PFSK-1 (cell line): ENCODE results near the gene MPEG1. TPM values are rescaled to one million over a fixed set of nuclear protein-coding genes. Genes with fewer than 3 reads are reported as not detected.

Source experiments
- FOXP2 ChIP-seq: optimal IDR thresholded peaks from 2 replicates; pipeline ENCODE3; 2011; ENCODE audit warnings: borderline replicate concordance, control low read depth, inconsistent platforms; ENCODE audit not compliant: insufficient read depth; ENCODE audit errors: extremely low read length, extremely low read depth
- POLR2AphosphoS5 ChIP-seq: IDR thresholded peaks from 2 replicates; pipeline ENCODE4 v1.6.1; 2012; ENCODE audit warnings: low read depth, mild to moderate bottlenecking, control low read depth, low read length, moderate library complexity
- REST ChIP-seq, 2 experiments: IDR thresholded peaks; 2 replicates each; pipeline versions ENCODE4 v1.6.1 to v1.8.0; 2011 to 2012; ENCODE audit warnings: low read depth in 2 of 2, low read length in 2 of 2, control low read depth in 1 of 2, inconsistent platforms in 1 of 2, mild to moderate bottlenecking in 1 of 2, moderate library complexity in 1 of 2; ENCODE audit not compliant: insufficient read depth in 1 of 2
- SIN3A ChIP-seq: IDR thresholded peaks from 2 replicates; pipeline ENCODE4 v1.6.1; 2012; ENCODE audit warnings: mild to moderate bottlenecking, low read length, moderate library complexity, borderline replicate concordance; ENCODE audit not compliant: insufficient read depth
- TAF1 ChIP-seq: IDR thresholded peaks from 2 replicates; pipeline ENCODE4 v1.6.1; 2012; ENCODE audit warnings: low read length, control low read depth, borderline replicate concordance; ENCODE audit not compliant: insufficient read depth
- polyA plus RNA-seq: library from polyadenylated mRNA; unstranded; fragments of >200 nt; gene quantifications from one replicate; pipeline ENCODE4 v1.2.1, GENCODE V29; 2012; ENCODE audit warnings: low read depth, missing spikeins; ENCODE audit not compliant: insufficient read length

Gene MPEG1
- not detected for polyA plus RNA-seq

- TF ChIP-seq REST (IDR thresholded peaks at IDR 0.05; ENCODE audit: insufficient read depth in 1 of 2, low read depth in 2 of 2, low read length in 2 of 2): no peak
- no peak for TF ChIP-seq POLR2AphosphoS5
- no peak for TF ChIP-seq SIN3A
- no peak for TF ChIP-seq TAF1
- TF ChIP-seq FOXP2: no peak
Measured at GRCh38 chr11:59212744-59213631, at the start of gene MPEG1. Gene MPEG1 (minus strand): TSS chr11:59212927. CDS start chr11:59212865, 62 bp downstream.

- TF ChIP-seq REST (IDR thresholded peaks at IDR 0.05; ENCODE audit: insufficient read depth in 1 of 2, low read depth in 2 of 2, low read length in 2 of 2) (no peak), POLR2AphosphoS5 (no peak), FOXP2 (no peak), SIN3A (no peak), TAF1 (no peak)
Measured at GRCh38 chr11:59262177-59262818, 49.6 kb upstream of the MPEG1 start.

GRCh38 chr11:59261150-59261549 lies 48.4 kb upstream of the MPEG1 start:
- TF ChIP-seq TAF1 (no peak), REST (IDR thresholded peaks at IDR 0.05; ENCODE audit: insufficient read depth in 1 of 2, low read depth in 2 of 2, low read length in 2 of 2) (no peak), POLR2AphosphoS5 (no peak), SIN3A (no peak), FOXP2 (no peak)

GRCh38 chr11:59259867-59260475 lies 47.2 kb upstream of the MPEG1 start:
- TF ChIP-seq TAF1 (no peak), SIN3A (no peak), POLR2AphosphoS5 (no peak), FOXP2 (no peak), REST (IDR thresholded peaks at IDR 0.05; ENCODE audit: insufficient read depth in 1 of 2, low read depth in 2 of 2, low read length in 2 of 2) (no peak)
